HG03103 (cell line): ENCODE measurements around the gene NSUN2.

Experiments
- ATAC-seq: cut with Tn5 transposase; IDR thresholded peaks from one replicate; pipeline ENCODE4 v1.9.1; 2021; ENCODE audit warnings: low read depth; ENCODE audit not compliant: unreplicated experiment

NSUN2 gene

GRCh38 chr5:6607559-6607936, 25.3 kb downstream of the NSUN2 start:
- no peak for ATAC-seq

DNA sequence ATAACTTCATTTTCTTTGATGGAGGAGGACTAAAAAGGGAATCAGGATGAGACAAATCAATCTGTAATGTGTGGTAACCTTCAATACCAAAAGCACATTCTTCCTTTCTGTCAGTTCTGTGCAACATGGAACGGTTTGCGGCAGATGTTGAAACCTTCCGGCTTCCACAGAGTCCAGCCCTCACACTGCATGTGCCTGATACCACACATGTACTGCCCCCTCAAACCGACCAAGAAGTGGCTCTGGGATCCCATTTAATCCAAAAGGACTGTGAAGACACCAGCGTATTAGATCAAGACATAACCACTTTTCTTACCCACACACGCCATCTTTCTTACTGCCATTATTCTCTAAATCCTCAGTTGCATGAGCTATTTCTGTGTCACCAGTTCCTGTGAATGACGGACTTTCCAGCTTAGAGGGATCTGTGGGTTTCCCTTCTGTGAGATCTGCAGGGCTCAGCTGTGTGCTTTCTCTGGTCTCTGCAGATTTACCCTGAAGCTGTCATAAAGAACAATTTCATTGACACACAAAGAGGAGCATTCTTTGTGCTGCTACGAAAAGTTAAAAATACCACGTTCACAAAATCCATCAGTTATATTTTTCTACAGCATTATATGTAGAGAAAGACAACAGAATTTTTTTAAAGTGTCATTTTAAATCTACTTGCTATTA, 25.8 kb downstream of the NSUN2 start:
- no peak for ATAC-seq

DNA sequence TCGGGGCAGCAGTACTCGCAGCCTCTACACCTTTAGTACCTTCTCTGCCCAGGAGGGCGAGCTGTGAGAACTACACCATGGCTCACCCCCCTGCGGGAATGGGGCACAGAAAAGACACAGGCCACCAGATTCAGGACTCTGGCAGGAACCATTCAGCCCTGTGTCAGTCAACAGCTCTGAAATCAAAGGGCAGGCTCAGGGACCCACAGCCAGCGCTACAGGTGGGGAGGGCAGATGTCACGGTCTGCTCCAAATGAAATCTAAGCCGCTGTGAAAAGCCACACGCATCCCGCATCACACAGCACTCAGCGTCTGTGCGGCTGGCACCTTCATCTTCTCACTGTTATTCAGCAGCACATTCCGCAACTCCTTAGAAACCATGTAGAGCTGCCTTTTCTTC, 27.9 kb downstream of the NSUN2 start:
- no peak for ATAC-seq

DNA sequence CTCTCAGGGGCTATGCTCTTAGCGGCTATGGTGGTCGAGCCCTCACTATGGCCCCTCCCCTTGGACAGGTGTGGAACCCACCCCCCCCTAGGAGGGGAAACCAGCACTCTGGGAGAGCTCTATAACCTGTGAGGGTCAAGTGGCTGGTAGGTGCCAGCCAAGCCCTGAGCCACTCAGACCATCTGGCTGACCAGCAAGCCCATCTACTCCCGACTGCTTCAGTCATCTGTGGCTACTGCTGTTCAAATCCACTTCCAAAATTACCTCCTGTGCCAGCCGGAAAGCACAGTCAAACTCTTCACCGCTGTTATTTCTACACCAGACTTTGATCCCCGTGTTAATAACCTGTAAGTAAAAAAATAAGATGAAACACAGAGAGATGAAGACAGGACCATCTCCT, 28.5 kb downstream of the NSUN2 start:
- ATAC-seq, result no peak

DNA sequence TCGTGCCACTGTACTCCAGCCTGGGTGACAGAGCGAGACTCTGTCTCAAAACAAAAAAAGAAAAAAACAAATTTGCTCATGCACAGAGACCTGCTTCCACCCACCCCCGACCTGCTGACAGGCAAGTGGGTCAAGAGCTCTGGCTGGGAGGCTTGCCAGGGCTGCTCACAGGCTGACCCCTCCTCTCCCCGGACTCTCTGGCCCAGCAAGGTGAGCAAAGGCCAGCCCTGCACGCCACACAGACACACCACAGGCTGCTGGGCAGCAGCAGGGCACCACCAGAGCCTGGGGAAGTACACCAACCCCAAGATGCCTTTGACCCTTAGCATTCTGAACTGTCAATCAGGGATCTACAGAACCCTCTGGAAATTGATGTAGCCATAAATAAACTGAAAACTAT, 29.2 kb downstream of the NSUN2 start:
- ATAC-seq, result no peak

DNA sequence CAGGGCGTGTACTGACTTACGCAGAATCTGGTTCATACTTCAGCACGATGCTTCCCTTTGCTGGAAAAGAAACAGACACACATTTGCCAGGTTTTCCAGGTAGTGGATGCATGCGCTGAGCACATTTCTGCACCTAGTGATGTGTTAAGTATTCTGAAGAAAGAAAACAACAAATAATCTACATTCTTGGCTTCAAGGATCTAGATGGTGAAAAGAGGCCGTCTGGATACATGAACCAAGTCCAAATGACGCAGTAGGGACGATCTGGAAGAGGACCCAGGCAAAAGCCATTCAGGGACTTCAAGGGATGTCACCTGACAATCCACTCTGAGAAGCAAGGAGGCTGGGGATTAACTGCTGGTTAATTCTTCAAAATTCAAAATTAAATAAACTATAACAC, 30.4 kb downstream of the NSUN2 start:
- no peak for ATAC-seq

DNA sequence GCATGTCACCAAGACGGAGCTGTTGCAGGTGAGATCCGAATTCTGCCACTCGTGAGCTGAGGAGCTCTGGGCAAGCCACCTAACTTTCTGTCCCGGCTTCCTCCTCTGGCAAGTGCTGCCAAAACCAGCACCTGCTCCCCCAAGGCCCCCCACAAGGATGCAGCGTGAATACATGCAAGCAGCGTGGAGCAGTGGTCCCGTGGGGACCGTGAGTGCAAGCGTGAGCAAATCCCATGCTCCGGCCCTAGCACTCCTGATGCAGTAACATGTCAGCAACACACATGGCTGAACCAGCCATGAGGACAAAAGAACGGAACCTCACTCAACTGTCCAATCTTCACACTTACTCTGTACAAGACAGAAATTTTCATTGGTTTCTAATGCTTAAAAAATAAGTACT, 31.0 kb downstream of the NSUN2 start:
- ATAC-seq, result no peak

GRCh38 chr5:6601271-6601670, 31.6 kb downstream of the NSUN2 start:
- ATAC-seq, result no peak

DNA sequence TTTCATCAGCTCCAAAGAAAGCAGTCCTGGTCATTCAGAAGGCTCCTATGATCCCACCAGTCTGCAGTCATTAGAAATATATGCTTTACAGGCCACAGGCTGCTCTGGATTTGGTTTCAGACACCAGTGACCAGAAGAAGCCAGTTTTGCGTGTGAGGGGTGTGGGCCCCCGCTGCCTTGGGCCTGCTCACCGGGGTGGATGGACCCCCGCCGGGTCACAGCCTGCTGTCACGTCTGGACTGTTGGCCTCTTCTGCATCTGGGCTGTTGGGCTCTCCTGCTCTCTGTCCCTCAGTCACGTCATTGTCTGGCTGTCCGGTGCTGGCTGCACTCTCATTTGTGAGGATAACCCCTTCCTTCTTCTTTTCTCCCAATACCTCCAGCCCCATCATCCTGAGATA, 33.1 kb downstream of the NSUN2 start:
- ATAC-seq, result no peak

- no peak for ATAC-seq
Observed at GRCh38 chr5:6598351-6598900, 34.4 kb downstream of the NSUN2 start.

- no peak for ATAC-seq
Observed at GRCh38 chr5:6597557-6597956, 35.3 kb downstream of the NSUN2 start.

DNA sequence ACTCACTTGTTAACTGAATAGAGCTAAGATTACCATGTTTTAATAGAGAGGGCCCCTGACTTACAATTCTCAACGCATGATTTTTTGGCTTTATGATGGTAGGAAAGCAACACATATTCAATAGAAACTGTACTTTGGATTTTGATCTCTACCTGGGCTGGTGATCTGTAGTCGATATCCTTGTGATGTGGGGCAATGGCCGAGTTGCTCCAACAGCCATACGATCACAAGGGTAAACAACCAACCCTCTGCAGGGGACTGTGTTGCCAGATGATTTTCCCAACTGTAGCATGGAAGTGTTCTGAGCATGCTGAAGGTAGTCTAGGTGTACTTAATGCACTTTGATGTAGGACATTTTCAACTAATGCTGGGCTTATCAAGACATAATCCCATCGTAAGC, 36.5 kb downstream of the NSUN2 start:
- ATAC-seq, result no peak

- no peak for ATAC-seq
Observed at GRCh38 chr5:6595405-6595804, 37.4 kb downstream of the NSUN2 start.

DNA sequence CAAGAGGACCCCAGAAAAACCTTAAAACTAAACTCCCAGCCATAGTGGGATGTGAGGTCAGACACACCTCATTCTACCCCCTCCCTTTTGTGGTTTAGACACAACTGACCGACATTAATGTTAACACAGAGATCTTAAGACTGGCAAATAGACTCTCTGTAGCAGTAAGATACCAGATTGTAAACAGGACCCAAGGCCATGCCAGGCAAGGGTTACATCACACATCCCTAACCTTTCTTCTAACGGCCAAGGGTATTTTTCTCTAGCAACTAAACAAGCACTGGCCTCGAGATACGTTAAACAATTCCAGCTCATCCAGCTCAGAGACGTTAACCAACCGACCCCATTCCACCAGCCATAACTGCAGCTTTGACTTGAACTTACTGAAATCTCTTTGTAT, 38.8 kb downstream of the NSUN2 start:
- ATAC-seq, result no peak

DNA sequence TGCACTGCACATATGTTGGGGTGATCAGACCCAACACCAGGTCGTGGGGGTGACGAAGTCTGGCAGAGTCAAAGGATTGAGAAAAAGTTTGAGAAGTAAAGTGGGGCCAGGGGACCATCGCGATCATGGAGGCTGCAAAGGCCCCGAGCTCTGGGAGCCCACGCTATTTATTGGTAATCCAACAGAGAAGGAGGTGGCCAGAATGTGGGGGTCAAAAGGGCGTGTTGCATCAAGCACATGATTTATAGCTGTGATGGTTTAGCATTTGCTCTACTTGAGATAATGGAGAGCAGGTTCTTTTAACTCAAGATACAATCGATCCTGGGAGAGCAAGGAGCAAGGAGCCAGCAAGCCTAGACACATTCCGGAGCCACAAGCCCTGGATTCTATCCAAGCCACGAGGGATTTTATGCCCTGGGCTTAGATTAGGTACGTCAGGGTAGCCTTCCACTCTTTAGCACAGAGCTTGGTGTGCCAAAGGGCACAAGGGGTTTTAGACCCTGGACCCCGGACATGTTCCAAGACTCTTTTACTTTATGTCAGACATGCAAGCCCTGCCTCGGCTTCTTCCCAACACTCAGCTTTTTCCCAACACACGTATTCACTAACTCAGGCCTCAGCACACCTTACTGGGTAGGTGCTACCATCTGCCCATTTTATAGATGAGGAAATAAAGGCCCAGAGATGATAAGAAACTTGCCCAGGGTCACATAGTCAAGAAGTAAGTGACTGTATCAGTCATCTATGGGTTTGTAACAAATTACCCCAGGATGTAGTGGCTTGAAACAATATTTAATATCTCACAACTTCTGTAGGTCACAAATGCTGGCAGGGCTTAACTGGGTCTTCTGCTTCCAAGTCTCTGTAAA, 39.5 kb downstream of the NSUN2 start:
- ATAC-seq, result no peak

DNA sequence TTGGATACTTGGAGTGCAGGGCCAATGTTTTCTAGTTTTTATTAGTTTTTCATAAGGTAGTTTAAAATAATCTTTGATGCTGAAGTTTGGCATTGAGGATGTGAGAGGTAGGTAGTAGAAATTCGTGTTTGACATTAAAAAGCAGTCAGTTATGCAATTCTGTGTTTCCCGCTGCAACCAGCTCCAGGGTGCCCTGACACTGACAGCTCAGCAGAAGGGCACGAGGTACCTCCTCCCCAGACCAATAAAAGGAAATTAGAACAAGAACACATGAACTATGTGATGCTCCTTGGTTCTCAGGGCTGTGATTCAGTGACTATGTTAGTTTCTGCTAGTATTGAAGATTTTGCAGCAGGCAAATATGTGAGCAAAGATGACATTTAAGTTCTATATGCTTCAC, 40.2 kb downstream of the NSUN2 start:
- ATAC-seq, result no peak

GRCh38 chr5:6591671-6592288, 41.1 kb downstream of the NSUN2 start:
- ATAC-seq, result no peak

DNA sequence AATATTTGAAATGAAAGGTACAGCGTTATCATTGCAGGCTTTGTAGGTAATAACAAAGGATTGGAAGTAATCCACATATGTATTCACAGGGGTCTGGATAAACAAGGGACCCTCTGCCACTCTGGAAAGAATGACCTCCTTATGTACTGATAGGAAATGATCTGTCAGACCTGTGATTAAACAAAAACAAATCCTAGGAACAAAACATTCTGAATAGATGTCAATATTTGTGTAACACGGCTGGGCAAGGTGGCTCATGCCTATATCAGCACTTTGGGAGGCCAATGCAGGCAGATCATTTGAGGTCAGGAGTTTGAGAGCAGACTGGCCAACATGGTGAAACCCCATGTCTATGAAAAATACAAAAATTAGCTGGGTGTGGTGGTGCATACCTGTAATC, 42.3 kb downstream of the NSUN2 start:
- no peak for ATAC-seq

DNA sequence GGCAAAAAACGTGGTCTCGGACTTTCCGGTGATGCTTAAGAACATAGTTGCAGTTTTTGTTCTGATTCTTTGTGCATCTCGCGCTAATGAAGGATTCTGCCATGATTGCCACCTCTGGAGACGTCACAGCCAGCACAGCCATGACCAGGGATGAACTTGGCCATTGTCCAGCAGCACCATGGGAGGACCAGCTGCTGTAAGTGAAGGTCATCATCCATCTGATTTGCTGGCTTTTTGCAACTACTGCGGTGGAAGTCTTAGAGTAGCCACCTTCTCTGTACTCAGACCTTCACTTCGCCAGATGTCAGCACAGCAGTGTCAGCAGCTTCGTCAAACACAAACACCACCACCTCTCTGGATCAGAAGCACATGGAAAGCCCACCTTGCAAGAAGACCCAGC, 45.7 kb downstream of the NSUN2 start:
- no peak for ATAC-seq

DNA sequence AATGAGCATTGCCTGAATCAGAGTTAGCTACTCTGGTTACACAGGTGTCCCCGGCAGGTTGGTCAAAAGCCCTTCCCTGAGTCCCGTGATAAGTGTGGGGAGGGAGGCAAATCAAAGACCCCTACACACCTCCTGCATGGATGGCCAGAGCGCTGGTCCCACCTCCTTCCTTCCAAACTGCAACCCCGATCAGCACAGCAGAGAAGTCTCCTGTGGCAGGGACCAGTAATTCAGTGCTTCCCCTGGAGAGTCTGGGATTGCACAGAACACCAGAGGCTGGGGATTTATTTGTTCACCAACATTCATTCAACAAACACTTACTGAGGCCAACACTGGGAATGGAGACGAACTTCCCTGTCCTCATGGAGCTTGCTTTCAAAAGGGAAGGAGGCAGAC, 46.2 kb downstream of the NSUN2 start:
- no peak for ATAC-seq

DNA sequence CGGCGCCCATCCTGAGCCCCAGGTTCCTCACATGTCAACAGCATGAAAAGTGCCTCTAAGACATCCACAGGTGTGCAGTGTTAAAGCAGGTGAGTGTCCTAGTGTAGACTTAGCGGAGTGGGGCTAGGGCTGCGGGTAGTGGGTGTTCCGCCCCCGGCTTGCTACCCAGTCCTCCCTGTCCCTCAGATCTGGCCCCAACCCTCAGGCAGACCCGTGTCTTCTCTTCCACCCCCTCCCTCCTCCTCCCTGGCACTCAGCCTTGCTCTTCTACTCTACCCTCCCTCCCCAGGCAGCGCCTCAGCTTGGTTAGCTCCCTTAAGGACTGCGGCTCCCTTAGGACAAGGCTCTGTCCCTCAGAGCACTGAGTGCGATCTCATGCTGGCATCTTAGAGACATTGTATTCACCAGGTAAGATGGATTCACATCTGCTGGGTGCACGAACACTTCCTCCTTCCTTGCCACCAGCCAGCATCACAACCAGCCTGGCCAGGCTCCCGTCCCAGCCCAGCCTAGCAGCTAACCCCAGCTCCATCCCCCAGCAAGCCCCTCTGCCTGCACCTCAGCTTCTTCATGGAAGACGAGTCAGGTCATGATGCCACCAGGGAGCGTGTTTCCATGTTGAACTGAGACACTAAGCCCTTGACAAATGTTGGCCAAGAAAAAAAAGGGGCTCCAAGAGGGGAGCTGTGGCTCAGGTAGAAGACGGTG, 46.8 kb downstream of the NSUN2 start:
- ATAC-seq, result no peak
